LNCAP (cell line): Measurements from ENCODE around the gene HLA-DMB.

Source experiments
- CTCF ChIP-seq: fragments of 450-650 bp; IDR thresholded peaks from 2 replicates; pipeline ENCODE4 v1.5.1; 2017; ENCODE audit warnings: mild to moderate bottlenecking

HLA-DMB gene

GRCh38 chr6:32969685-32970412 is 29.0 kb upstream of the HLA-DMB start:
- no peak for TF ChIP-seq CTCF

DNA sequence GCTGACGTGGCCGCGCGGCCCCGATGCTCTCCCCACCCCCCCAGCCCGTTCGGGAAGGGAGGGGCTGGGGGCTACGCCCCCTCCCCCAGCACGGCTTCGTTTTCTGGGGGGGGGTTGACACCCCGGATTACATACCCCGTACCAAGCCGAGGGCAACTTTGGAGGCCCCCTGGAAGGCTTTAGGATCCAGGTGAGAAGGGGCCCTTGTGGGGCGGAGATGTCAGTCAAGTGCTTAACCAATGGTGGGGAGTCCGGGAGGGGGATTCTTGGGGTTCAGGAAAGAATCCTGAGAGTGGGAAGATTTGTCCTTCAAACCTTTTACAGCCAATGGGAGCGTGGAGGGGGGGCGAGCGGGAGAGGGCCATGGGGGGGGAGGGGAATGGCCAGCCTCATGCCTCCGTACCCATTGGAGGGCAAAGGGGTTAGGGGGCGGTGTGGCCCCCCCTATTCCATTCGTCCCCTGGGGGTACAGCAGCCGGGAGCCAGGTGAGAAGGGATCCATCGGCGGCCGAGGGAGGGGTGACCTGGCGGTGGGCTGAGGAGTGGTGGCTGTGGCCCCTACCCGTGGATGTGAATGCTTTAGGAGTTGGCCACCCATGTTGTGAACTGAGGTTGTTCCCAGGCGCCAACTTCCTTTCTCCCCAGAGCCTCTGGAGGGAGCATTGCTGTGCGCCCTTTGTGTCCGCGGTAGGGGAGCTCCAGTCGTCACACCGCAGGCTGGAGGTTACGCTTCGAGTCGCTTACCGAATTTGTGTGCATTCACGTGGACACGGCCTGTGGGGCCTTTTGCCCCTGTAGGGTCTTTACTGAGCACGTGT is 28.2 kb upstream of the HLA-DMB start:
- TF ChIP-seq CTCF, result no peak

DNA sequence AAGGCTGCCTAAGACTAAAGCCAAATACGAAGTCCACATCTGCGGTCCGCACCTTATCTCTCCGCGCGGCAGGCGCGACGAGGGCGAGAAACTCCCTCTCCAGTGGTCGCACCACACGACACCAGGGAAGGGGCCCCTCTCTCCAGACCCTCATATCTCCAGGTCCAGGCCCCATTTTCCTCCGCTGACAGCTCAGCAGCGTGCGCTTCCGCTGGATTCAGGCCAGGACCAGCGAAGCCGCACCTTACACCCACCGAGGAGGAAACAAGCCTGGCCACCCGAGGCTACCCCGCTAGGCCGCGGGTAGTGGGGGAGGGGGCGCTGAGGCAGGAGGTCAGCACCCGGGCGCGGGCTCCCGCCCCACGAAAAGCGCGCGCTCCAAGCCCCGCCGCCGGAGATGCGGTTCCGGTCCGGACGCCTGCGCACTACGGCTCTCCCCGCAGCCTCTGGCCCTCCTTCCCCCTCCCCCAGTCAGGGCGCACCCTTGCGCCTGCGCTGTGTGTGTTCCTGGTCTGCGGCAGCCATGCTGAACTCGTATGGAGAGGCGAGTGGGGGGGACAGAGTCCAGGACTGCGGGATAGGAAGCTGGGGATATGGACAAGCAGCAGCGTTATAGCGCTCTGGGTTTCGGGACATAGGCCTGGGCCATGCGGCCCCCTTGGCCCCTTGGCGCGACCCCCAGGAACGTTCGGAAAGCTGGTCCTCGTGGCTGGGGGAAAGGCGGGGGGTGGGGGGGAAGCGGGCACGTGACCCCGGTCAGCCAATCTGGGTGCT is 27.5 kb upstream of the HLA-DMB start, which contains the start of gene BRD2:
Gene BRD2 (plus strand): TSS at position 502 of the 774 bp plus-strand sequence. CDS start 4,305 bp downstream, outside the sequence.
- no peak for TF ChIP-seq CTCF

DNA sequence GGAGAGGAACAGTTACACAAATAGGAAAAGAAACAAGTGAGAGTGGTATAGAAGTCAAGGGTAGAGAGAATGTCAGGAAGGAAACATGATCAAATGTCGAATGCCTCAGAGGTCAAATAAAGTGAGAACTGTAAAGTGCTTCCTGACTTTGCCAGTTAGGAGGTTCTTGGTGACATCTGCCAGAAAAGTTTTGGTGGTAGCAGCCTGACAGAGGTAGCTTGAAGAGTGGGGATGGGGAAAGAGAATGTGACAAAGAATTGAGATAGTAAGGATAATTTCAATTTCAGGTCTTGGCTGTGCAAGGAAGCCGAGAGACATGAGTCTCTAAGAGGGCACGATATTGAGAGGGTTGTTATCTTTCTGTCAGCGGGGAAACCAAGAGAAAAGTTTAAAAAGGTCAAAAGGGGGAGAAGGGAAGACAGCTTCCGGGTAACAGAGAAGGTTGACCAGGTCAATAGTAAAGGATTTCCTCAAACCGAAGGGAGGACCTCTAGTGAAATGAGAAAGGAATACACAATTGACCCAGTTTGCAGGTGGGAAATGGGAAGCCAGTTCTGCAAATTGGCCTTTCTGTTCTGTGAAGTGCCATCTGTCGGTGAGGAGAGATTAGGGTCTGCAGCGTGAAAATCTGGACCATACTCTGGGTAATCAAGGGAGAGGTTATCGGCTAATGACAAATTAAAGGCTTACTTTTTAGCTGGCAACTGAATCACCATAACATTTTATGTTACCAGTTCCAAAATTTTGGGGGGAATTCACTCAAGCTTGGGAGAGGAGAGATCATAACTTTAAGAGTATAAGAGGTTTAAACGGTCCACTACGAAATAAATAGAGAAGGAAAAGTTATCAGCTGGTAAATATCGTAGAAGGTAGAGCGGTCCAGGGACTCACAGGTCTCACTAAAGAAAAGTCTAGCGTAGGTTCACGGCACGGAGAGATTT is 26.6 kb upstream of the HLA-DMB start:
- TF ChIP-seq CTCF, result peak; percentile 61

GRCh38 chr6:32964776-32965175 is 23.9 kb upstream of the HLA-DMB start:
- no peak for TF ChIP-seq CTCF

DNA sequence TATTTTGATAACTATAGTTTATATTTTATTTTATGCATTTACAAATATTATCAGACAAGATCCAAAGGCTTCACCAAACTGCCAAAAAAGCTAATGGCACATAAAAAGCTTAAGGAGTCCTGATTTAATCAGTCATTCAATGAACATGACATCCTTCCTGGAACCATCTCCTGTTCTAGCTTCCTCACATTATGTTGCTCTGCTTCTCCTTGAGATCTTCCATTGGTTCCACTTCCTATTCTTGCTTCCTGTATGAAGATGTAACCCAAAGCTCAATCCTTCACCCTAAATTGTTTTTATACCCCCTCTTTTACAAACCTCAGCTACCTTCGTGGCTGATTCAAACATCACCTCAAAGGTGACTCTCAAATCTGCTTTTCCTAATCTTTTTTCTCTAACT is 23.0 kb upstream of the HLA-DMB start:
- TF ChIP-seq CTCF, result no peak
